ENCODE measurements around the gene SLC2A1.

SLC2A1 gene

GRCh38 chr1:42960566-42961311, 2.1 kb upstream of the SLC2A1 start:
- DNase-seq (ENCODE audit: low spot score): no peak

GRCh38 chr1:42960122-42960390, 1.4 kb upstream of the SLC2A1 start:
- no peak for DNase-seq (ENCODE audit: low spot score)

GRCh38 chr1:42957880-42958487, 684 bp downstream of the SLC2A1 start:
- peak; percentile 37 for DNase-seq (ENCODE audit: low spot score)

- no peak for DNase-seq (ENCODE audit: low spot score)
Measured at GRCh38 chr1:42957229-42957879, 1.3 kb downstream of the SLC2A1 start.

- DNase-seq (ENCODE audit: low spot score): no peak
Measured at GRCh38 chr1:42956739-42957138, 1.9 kb downstream of the SLC2A1 start.

- DNase-seq (ENCODE audit: low spot score): no peak
Measured at GRCh38 chr1:42955311-42956063, 3.2 kb downstream of the SLC2A1 start.

GRCh38 chr1:42953182-42954180, 5.2 kb downstream of the SLC2A1 start:
- no peak for DNase-seq (ENCODE audit: low spot score)

GRCh38 chr1:42952303-42953001, 6.2 kb downstream of the SLC2A1 start:
- no peak for DNase-seq (ENCODE audit: low spot score)

GRCh38 chr1:42951588-42951987, 7.1 kb downstream of the SLC2A1 start:
- DNase-seq (ENCODE audit: low spot score): no peak

GRCh38 chr1:42950116-42950481, 8.6 kb downstream of the SLC2A1 start:
- no peak for DNase-seq (ENCODE audit: low spot score)

- no peak for DNase-seq (ENCODE audit: low spot score)
Measured at GRCh38 chr1:42949312-42950115, 9.2 kb downstream of the SLC2A1 start.

GRCh38 chr1:42947965-42948732, 10.5 kb downstream of the SLC2A1 start:
- DNase-seq (ENCODE audit: low spot score): no peak

- no peak for DNase-seq (ENCODE audit: low spot score)
Measured at GRCh38 chr1:42947117-42947516, 11.6 kb downstream of the SLC2A1 start.

GRCh38 chr1:42946120-42946898, 12.4 kb downstream of the SLC2A1 start:
- no peak for DNase-seq (ENCODE audit: low spot score)

- DNase-seq (ENCODE audit: low spot score): no peak
Measured at GRCh38 chr1:42945164-42945563, 13.5 kb downstream of the SLC2A1 start.

- DNase-seq (ENCODE audit: low spot score): no peak
Measured at GRCh38 chr1:42944246-42944928, 14.3 kb downstream of the SLC2A1 start.

GRCh38 chr1:42943728-42944127, 14.9 kb downstream of the SLC2A1 start:
- no peak for DNase-seq (ENCODE audit: low spot score)

- DNase-seq (ENCODE audit: low spot score): no peak
Measured at GRCh38 chr1:42943166-42943565, 15.5 kb downstream of the SLC2A1 start.
